ENCODE measurements around the gene COPS3.

COPS3 gene

DNA sequence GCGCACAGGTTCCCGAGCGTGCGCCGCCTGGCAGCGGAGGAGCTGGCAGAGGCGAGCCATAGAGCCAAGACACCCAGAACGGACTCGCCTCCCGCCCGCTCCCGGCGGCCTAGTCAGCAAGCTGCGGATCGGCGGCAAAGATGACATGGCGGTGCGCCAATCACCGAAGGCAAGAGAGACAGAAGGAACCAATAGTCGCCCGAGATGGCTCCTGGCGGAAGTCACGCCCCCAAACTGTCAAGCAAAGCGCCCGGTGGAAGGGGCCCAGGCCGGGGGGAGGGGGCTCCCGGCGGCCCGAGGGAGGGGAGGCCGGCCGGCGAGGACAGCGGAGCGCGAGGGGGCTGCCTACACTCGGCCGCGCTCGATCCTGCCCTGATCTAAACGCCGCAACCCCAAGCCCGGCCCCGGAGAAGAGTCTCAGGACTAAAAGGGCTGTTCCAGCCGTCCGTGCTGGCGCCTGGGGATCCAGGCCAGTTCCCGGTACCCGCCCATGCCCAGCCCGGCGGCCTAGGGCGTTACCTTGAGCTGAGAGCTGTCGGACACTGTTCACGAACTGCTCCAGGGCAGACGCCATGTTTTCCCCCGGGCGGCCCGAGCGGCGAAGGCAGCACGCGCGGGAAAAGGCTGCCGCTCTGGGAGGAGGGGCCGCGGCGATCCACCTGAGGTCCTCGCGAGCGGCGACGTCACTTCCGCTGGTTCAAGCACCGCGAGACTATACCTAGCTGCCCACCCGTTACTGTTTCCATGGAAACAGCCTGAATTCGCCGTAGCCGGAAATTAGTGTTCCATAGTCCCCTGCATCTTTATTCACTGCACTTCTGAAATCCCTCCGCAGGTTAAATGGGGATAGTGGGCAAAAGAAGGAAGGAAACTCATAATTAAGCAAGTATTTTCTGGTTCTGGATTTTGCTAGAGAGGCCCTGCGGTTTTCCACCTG, at the start of gene COPS3:
Gene COPS3, minus strand, starts transcription at position 634 of the 937 bp plus-strand sequence. Its CDS starts 60 bp downstream, at position 574.
- peak; percentile 96 for DNase-seq (ENCODE audit: low spot score)

DNA sequence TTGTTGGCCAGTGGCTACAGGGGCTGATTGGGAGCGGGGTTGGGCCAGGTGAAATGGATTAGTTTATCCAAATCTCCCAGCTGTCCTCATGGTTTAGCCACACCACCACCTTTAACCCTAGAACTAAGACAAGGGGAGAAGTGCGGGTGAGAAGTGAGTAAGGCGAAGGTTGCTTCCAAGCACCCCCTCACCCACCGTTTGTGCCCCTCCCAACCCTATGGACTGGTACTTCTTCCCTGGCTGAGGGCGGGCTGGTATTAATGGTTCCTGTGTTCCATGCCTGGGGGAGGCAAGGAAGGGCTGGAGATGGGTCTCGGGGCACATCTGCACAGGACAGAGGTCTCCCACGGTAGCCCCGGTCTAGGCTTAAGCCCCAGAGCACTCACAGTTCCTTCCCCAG, 47.2 kb upstream of the COPS3 start:
- DNase-seq (ENCODE audit: low spot score) = no peak

DNA sequence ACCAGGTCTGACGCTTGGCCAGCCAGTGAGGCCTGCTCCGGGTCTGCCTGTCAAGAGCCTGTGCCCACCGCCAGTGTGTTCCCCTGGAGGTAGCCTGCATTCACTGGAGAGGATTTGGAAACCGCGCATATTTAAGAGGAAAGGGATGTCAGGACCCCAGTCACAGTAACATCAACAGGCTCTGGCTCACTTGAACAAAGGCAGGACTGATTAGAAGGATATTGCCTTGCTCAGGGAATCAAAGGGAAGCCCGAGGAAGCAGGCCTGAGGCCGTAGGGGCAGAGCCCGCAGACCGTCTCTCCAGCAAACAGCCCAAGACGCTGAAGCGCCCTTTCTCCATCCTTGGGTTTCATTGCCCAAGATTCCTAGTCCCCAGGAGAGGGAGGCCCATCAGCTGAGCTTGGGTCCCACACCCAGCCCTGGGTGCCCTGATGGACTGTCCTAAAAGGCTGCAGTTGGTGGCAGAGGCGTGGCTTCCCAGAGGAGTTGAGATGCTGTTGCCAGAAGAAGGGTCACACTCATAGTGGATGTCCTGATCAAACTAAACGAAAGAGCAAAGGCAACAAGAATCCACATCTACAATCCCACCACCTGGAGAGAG, 45.3 kb upstream of the COPS3 start:
- no peak for DNase-seq (ENCODE audit: low spot score)

DNA sequence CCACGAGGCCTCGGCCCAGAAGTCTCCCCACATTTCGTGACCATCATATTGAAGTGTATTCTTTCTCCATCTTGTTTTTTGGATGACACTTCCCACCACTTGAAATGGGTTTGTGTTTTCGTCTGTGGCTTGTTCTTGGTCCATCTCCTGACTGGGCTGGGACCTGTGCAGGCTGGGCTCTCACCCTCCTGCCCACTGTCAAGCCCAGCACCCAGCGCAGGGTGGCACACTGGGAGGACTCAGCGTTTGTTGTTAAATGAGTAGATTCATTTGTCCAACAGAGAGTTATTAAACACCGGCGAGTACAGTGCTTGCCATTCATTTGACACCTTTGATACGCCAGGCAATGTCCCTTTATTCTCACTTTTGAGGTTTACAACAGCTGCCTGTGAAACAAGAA, 44.8 kb upstream of the COPS3 start:
- DNase-seq (ENCODE audit: low spot score) = no peak

DNA sequence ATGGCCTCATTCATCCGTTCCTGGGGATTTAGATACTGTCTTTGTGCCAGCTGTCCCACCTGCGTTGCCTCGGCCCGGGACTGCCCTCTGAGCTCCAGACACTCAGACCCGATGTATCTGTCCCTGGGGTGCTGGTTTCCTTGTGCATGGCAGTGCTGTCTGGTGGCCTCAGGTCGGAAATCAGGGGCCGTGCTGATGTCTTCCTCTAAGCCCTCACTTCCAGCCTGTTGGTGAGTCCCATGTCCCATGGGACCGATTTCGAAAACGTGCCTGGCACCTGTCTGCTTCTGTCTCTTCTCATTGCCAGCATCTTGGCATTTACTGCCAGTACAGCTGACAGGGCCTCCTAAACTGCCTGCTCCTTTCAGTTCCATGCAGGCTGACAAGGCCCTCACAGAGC, 44.2 kb upstream of the COPS3 start:
- DNase-seq (ENCODE audit: low spot score) = no peak

DNA sequence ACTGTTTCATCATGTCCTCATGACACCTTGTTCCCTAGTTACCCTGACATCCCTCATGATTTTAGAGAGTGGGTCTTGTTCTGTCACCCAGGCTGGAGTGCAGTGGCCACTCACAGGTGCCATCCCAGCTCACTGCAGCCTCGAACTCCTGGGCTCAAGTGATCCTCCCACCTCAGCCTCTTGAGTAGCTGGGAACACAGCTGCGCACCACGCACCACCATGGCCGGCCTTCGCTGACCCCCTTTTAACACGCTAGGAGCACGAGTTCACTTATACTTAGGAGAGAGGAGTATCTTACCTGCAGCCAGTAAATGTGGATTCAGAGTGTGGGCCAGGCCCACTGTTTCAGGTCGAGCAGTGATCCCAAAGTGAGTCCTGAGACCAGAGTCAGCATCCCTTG, 43.6 kb upstream of the COPS3 start:
- no peak for DNase-seq (ENCODE audit: low spot score)

DNA sequence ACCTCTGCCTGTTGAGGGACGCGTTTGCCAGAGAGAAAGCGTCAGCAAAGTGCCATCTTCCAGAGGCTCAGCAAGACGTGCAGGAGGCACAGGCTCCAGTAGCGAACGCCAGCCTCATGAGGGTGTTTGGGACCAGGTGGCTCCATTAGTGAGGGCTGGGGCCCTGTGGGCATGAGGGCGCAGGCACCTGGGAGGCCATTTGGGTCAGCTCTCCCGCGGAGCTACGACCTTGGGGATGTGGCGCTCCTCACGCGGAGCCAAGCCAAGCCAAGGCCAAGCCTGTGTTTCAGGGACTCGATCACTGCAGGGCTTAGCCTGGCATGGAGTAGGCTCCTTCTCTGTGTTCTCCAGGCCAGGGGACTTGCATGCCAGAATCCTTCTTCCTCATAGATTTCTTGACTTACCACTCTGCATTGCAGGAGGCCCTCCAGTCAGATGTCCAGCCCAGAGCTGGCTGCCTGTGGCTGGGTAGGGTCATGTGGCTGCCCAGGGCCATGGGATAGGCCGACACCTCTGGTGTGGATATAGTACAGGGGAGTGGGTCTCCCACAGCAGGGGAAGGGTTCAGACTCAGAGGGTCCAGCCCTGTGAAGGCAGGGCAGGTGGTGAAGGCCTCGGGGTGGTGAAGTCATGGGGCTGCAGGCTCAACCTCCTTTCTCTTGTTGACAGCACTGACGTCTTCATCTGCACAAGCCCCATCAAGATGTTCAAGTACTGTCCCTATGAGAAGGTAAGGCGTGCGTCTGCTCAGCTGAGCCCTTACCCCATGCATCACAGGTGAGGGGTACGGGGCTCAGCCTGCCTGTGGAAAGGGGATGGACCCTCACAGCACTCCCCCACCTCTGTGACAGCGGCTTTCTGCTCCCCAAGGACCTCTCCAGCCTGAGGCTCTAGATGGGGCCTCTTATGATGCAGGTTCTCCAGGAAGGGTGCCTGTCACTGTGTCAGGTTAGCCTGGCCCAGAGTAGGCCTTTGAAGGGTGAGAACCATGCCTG, 41.8 kb upstream of the COPS3 start:
- no peak for DNase-seq (ENCODE audit: low spot score)

DNA sequence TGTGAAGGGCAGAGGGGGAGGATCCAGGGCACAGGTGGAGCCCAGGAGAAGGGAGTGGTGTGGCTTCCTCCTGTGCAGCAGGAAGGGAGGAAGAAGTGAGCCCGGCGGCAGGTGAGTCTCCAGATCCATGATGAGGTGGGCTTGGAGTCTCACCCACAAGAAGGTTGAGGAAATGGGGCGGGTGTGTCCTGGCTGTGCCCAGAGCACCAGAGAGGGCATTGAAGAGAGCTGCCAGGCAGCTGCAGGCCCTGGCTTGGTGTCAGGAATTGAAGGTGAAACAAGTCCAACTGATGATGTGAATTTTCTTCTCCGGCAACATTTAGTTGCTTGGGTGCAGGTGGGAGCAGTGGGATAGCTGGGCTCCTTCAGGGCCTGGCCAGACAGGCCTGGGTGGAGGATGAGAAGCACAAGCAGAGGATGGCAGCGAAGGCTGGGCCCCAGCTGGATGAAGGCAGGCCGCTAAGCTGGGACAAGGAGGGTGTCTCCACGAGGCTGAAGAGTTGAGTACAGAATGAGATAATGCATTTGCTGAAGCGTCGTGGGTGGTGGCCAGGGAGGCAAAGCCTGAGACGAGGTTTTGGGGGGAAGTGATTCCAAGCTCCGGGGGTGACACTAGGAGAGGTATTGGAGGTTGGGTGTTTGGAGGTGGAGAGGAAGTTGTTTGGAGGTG, 40.4 kb upstream of the COPS3 start:
- DNase-seq (ENCODE audit: low spot score) = no peak

DNA sequence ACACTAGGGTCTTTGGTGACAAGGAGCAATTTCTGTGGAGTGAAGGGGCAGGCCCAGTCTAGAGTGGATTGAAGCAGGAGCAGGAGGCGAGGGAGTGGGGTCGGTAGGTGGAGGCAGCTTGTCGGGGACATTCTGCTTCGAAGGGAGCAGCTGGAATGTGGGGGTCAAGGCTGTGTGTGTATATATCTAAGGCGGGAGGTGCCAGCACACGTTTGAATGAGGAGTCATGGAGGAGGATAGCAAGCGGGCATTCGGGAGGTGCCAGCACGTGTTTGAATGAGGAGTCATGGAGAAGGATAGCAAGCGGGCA, 39.8 kb upstream of the COPS3 start:
- DNase-seq (ENCODE audit: low spot score) = no peak

DNA sequence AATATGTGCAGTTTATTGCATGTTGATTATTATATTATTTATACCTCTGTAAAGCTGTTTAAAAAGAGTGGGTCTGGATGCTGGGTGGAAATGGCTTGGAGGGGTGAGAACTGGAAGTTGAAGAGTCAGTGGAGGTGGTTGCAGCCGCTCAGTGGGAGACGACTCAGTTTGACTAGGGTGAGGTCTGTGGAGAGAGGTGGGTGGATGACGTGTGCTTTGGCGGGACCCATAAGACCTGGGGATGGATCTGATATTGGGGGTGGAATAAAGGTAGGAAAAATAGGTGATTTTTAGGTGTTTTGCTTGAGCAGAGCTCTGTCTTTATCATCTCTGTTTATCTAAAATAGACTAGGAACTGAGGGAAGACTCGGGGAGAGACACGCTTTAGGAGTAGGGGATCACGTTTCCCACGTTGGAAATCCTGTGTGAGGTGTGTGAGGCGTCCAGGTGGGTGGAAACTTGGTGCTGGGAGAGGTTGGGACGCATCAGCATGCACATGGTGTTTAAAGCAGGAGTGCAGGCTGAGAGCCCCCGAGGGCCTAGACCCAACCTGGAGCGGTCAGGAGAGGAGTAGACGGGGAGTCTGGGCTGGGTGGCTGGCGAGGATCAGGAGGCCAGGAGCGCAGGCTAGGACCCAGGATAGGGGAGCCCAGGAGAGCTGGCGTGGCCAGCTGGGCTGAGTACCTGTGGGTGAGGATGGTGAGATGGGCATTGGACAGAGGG, 39.3 kb upstream of the COPS3 start:
- DNase-seq (ENCODE audit: low spot score) = no peak

DNA sequence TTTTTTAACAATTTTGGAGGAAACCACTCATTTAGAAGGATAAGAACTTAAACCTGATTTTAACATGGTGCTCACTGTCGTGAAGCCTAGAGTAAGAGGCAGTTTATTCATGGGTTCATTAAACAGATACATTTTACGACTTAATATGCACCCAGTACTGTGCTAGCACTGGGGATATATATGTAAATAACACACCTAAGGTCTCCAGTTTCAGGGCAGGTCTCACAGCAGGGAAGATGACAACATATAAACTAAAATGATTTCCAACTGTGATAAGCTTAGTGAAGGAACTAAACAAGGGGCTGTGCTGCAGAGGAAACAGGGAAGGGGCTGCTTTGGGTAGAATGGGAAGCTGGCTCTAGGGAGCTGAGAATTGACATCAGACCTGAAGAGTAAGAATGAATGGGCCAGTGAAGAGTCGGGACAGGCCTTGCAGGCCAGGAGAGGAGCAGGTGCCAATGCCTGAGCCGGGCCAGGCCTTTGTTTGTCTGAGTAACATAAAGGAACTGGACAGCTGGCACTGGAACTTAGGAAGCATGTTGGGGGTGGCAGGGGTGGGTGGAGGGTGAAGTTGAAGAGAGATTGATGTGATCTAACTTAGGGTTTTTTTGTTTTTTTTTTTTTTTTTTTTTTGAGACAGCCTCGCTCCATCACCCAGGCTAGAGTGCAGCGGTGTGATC, 34.2 kb upstream of the COPS3 start:
- DNase-seq (ENCODE audit: low spot score) = no peak

DNA sequence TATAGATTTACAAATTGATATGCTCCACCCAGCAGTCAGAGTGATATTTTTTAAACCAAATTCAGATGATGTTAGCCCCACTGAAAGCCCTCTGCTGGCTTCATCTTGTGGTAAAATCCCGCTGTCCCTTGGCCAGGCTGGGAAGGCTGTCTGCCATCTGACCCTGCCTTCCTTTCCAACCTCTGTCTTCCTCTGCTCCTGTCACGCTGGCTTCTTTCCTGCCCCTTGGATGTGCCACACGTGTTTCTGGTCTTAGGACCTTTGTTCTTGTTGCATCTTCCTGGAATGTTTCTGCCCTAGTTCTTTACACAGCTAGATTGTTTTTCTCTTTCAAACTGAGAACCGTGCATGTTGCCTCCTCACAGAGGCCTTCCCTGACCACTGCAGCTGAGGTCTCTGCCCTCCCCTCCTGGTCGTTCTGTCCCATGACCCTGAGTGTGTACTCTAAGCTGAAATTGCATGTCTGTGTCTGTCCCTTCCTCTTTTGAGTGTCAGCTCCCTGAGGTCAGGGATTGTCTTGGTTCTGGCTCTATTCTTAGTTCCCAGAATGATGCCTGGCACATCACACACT, 33.5 kb upstream of the COPS3 start:
- DNase-seq (ENCODE audit: low spot score) = no peak

DNA sequence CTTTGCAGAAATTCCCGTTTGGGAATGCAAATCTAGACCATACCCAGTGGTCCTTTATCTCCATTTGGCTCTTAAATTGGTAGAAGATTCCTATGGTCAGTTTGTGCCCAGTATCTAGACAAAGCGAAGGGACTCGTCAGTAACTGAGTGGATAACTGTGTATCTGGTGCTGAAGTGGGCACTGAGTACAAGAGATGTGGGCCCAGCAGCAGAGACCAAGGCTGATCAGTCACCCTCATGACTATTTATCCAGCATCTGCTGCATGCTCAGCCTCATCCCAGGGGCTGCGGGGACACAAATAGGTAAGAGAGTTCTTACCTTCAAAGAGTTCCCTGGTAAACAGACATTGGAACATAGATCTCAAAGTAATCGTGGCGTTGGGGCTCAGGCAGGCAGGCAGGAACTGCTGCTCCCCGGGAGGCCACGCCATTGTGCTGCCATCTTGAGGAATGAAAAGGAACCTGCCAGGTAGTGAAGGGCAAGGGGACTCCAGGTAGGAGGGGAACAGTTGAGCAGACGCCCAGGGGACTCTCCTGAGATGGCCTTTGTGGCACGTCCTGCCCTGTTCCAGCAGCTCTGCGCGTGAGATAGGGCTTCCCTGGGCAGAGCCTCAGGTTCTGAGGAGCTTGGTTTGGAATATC, 32.4 kb upstream of the COPS3 start:
- DNase-seq (ENCODE audit: low spot score) = peak; percentile 61

DNA sequence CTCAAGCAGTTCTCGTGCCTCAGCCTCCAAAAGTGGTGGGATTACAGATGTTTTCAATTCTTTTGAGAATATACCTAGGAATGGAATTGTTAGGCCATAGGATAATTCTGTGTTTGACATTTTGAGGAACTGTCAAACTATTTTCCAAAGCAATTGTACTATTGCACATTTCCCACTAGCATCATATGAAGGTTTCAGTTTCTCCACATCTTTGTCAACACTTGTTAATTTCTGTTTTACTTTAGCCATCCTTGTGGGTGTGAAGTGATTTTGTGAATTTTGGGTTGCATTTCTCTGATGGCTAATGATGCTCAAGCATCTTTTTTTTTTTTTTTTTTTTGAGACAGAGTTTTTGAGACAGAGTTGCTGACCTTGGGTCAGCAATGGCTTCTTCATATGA, 28.3 kb upstream of the COPS3 start:
- no peak for DNase-seq (ENCODE audit: low spot score)

DNA sequence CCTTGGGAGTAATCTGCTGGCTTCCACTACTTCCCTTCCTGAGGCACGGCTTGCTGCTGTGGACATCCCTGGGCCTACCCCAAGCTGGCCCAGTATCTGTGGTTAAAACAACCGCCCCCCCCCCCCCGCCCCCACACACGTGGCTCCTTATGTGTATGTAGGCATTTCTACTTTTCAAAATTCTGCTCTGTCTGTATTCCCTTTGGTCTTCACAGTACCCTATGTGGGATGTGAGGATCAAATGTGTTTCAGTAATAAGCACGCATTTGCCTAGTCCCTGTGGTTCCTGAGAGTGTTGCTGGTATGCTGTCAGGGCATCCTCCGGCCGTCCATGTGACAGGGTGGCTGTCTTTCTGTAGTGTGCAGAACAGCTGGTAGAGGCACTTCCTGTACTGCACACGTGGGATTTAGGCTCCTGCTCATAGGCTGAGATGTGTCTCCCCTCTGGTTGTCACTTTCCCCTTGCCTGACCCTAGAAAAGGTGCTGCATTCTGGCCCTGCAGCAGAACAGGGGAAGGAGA, 24.3 kb upstream of the COPS3 start:
- DNase-seq (ENCODE audit: low spot score) = peak; percentile 37

DNA sequence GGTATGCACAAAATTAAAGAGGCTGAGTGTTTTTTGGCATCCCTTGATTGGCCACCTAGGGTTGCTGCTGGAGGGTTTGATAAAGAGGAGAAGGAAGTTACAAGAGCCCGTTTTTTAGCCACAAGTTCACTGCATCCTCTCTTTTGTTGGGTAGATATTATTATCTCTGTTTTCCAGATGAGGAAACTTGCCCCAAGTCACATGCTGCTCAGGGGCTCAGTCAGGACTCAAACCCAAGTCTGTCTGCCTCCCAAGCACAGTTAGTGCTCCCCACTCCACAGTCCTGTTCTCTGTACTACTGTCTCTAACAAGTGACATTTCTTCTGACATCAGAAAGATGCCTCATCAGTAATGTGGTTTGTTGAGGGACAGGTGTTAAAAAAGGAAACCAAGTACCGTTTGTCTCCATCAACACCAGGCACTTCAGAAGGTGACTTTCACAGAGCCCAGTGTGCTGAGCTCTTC, 23.5 kb upstream of the COPS3 start:
- DNase-seq (ENCODE audit: low spot score) = no peak

DNA sequence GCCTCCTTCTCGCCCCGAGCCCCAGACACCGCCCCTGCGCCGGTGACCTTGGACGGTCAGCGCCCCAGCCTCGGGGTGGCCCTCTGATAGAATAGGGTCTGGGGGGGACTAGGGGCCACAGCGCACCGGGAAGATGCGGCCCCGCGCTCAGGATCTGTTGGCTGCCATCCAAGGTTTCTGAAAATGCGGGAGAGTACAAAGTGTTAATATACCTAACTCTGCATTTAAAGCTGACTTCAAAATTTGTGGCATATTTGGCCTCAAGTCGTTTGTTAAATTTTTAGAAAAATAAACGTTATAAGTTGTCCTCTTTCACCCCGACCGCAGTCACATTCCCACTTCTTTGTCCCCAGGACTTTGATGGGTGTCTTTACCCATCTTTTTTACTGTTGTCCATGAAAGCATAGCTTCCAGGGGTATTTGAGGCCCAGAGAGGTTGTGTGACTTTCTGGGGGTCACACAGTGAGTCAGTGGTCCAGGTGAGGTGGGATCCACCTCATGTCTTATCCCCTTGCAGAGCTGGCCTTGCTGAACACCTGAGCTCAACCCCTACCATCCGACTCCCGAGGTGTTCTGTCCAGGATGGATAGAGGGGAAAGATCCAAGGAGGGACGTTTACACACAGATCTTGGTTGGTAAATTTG, 22.9 kb upstream of the COPS3 start:
- no peak for DNase-seq (ENCODE audit: low spot score)

DNA sequence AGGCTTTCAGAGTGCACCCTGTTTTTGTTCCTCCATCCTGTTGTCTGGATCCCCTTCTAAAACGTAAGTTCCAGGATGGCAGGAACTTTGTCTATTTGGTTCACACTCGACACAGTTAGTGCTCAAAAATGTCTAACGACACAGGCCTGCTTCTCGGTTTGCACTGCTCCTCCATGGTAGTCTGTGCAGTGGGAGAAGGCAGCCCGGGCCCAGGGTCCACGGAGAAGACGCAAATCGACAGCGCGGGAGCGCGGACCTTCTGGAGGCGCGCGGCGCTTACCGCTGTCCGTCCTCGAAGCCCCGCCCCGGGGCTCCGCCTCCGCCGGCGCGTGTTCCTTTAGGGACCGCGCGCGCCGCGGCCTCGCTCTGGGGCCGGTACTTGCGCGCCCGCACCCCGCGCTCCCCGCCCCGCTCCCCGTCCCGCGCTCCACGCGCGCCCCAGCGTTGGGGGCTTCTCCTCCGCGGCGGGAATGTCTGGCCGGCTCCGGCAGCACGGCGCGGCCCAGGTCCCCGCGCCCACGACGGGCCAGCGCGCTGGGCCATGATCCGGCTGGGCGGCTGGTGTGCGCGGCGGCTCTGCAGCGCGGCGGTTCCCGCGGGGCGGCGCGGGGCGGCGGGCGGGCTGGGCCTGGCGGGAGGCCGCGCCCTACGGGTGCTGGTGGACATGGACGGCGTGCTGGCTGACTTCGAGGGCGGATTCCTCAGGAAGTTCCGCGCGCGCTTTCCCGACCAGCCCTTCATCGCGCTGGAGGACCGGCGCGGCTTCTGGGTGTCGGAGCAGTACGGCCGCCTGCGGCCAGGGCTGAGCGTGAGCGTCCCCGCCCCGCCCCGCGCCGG, 22.2 kb upstream of the COPS3 start, which contains the start of gene NT5M:
Gene NT5M, plus strand, starts transcription at position 364 of the 837 bp plus-strand sequence. Its CDS starts 178 bp downstream, at position 542.
- peak; percentile 56 for DNase-seq (ENCODE audit: low spot score)
